GM18508 (cell line): ENCODE data around the gene TUT4.

ENCODE experiments used
- ATAC-seq: cut with Tn5 transposase; IDR thresholded peaks from one replicate; pipeline ENCODE4 v1.9.1; 2021; ENCODE audit warnings: moderate number of reproducible peaks; ENCODE audit not compliant: insufficient read depth, unreplicated experiment

TUT4 gene

GRCh38 chr1:52416811-52417210, 136.1 kb downstream of the TUT4 start:
- no peak for ATAC-seq

- ATAC-seq, result no peak
These were observed 137.9 kb downstream of the TUT4 start for GRCh38 chr1:52414942-52415341.

GRCh38 chr1:52413410-52413989, 139.4 kb downstream of the TUT4 start:
- no peak for ATAC-seq

DNA sequence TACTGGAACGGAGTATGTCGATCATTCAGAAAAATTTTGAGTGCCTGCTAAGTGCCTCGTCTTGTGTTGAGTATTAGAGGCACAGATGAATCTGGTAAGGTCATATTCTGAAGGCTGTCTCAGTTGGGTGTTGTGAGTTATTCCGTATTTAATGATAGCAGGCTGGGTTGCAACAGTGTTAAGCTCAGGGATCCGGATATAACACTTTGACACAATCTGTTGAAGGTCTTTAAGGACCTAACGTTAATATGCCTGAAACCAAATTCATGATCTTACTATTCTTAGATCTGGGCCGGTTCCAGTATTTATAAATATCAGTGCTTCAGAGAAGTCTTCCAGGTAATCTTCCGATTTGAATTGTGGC, 147.9 kb downstream of the TUT4 start:
- no peak for ATAC-seq

GRCh38 chr1:52404116-52404974, 148.5 kb downstream of the TUT4 start, which contains the start of the genes ORC1 and PRPF38A:
Gene ORC1 (minus strand): TSS chr1:52404423. CDS start chr1:52402223, 2,200 bp downstream.
Gene PRPF38A (plus strand): TSS chr1:52404602. CDS start chr1:52404750, 148 bp downstream.
- ATAC-seq, result peak; percentile 65

DNA sequence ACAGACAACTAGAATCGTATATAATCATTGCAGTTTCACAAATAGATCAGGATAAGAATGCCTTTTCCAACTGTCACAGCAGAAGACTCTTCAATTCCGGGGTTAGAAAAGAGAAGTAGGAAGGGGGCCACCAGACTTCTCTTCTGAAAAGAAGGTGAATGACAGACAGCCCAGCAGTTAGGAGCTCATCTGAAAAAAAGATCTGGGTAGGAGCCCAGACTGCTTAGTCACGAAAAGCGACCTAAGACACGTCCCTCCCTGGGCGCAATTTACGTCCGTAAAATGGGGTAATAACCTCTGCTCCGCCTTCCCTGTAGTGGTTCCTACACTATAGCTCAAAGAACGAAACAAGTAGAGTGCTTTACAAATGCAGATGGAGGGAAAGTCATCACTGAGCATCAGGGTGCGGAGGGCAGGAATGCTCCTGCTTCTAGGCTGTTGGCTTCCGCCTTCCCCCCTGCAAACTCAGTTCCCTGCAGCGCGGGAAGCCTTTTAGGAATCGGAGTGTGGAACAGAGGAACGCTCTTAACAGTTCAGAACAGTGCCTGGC, 149.3 kb downstream of the TUT4 start:
- ATAC-seq, result peak; percentile 10

- ATAC-seq, result no peak
These were observed 150.0 kb downstream of the TUT4 start for GRCh38 chr1:52402860-52403240.

DNA sequence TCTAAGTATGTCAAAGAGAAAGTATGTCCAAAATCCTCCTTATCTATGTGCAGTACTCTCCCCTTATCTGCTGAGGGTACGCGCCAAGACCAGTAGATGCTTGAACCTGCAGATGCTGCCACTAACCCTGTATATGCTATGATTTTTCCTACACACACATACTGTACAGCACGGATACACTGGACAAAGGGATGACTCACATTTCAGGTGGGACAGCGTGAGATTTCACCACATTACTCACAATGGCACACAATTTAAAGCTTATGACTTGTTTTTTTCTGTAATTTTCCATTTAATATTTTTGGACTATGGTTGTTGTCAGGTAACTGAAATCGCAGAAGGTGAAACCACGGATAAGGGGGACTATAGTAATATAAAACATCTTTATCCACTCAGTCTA, 152.8 kb downstream of the TUT4 start:
- ATAC-seq, result no peak

- no peak for ATAC-seq
These were observed 153.3 kb downstream of the TUT4 start for GRCh38 chr1:52399629-52400028.

- no peak for ATAC-seq
These were observed 159.7 kb downstream of the TUT4 start for GRCh38 chr1:52393174-52393573.

- ATAC-seq, result no peak
These were observed 166.4 kb downstream of the TUT4 start for GRCh38 chr1:52386458-52386857.

DNA sequence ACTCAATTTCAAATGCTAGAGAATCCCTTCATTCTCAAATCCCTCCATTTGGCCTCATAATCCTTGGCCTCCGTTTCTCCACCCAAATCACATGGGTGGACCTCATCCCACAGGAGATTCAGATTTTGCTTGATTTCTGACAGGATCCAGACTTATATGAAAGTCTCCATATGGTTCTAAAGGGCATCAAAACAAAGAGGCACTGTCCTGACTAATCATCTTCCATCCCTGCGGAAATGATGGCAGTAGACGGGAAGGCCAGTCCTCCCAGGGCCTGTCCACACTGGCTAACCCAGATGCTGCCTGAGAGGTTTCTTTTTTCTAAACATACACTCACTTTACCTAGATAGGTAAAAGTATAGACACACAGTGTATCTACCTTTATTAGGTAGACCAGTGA, 167.5 kb downstream of the TUT4 start:
- no peak for ATAC-seq
